Thyroid gland (tissue), 4 donors: Measurements from ENCODE around the gene UBC.
"Not testable (repeated sequence)": the region's sequence is repeated elsewhere in the genome, so short reads cannot be mapped to it uniquely, and the experiment has no call there.

Source experiments
- POLR2A ChIP-seq, 2 donors: fragments of 450-650 bp; IDR thresholded peaks; one replicate each; pipeline ENCODE4 v1.6.1; 2017; ENCODE audit warnings: antibody characterized with exemption in 2 of 2, mild to moderate bottlenecking in 2 of 2, moderate library complexity in 1 of 2
- TF ChIP-seq, protein P1 (sequence below), 6 experiments: fragments of 200-600 bp in 3 of 6; fragments of 450-650 bp in 3 of 6; sonication (generic) in 3 of 6; IDR thresholded peaks; one replicate each; pipeline ENCODE4 v1.5.1; 2016 to 2019; ENCODE audit warnings: antibody characterized with exemption in 6 of 6, mild to moderate bottlenecking in 2 of 6, inconsistent platforms in 1 of 6, moderate library complexity in 1 of 6

GRCh38 chr12:124912529-124913287 is 1.7 kb downstream of the UBC start:
- TF ChIP-seq, protein P1, sequence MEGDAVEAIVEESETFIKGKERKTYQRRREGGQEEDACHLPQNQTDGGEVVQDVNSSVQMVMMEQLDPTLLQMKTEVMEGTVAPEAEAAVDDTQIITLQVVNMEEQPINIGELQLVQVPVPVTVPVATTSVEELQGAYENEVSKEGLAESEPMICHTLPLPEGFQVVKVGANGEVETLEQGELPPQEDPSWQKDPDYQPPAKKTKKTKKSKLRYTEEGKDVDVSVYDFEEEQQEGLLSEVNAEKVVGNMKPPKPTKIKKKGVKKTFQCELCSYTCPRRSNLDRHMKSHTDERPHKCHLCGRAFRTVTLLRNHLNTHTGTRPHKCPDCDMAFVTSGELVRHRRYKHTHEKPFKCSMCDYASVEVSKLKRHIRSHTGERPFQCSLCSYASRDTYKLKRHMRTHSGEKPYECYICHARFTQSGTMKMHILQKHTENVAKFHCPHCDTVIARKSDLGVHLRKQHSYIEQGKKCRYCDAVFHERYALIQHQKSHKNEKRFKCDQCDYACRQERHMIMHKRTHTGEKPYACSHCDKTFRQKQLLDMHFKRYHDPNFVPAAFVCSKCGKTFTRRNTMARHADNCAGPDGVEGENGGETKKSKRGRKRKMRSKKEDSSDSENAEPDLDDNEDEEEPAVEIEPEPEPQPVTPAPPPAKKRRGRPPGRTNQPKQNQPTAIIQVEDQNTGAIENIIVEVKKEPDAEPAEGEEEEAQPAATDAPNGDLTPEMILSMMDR (IDR thresholded peaks at IDR 0.05), result not testable (repeated sequence)
- not testable (repeated sequence) for TF ChIP-seq POLR2A (IDR thresholded peaks at IDR 0.05)
